HS-5 (cell line): ENCODE results near the gene SYNE1.
"Not testable (repeated sequence)": the region's sequence is repeated elsewhere in the genome, so short reads cannot be mapped to it uniquely, and the experiment has no call there.

Experiments
- DNase-seq: peaks from one replicate; pipeline ENCODE4 v3.0.0-alpha.2; 2012; ENCODE audit warnings: low read depth

SYNE1 gene

GRCh38 chr6:152630832-152631231, 6.3 kb downstream of the SYNE1 start:
- no peak for DNase-seq

GRCh38 chr6:152625213-152625612, 11.9 kb downstream of the SYNE1 start:
- DNase-seq = no peak

GRCh38 chr6:152614776-152615175, 22.4 kb downstream of the SYNE1 start:
- not testable (repeated sequence) for DNase-seq

GRCh38 chr6:152609125-152609670, 28.0 kb downstream of the SYNE1 start:
- DNase-seq = no peak

GRCh38 chr6:152605941-152606340, 31.2 kb downstream of the SYNE1 start:
- DNase-seq = no peak

GRCh38 chr6:152605342-152605741, 31.8 kb downstream of the SYNE1 start:
- DNase-seq = no peak

- no peak for DNase-seq
Observed at GRCh38 chr6:152603911-152604310, 33.3 kb downstream of the SYNE1 start.

- no peak for DNase-seq
Observed at GRCh38 chr6:152600022-152600421, 37.1 kb downstream of the SYNE1 start.

- DNase-seq = no peak
Observed at GRCh38 chr6:152598901-152599537, 38.1 kb downstream of the SYNE1 start.

GRCh38 chr6:152598421-152598820, 38.7 kb downstream of the SYNE1 start:
- DNase-seq = no peak

- no peak for DNase-seq
Observed at GRCh38 chr6:152596726-152597125, 40.4 kb downstream of the SYNE1 start.

GRCh38 chr6:152595499-152595898, 41.7 kb downstream of the SYNE1 start:
- no peak for DNase-seq

GRCh38 chr6:152594701-152595100, 42.5 kb downstream of the SYNE1 start:
- DNase-seq = no peak

- DNase-seq = no peak
Observed at GRCh38 chr6:152588456-152588855, 48.7 kb downstream of the SYNE1 start.

GRCh38 chr6:152587473-152587872, 49.7 kb downstream of the SYNE1 start:
- DNase-seq = no peak

- DNase-seq = no peak
Observed at GRCh38 chr6:152585236-152585635, 51.9 kb downstream of the SYNE1 start.

- DNase-seq = no peak
Observed at GRCh38 chr6:152583888-152584287, 53.3 kb downstream of the SYNE1 start.

GRCh38 chr6:152576525-152576924, 60.6 kb downstream of the SYNE1 start:
- DNase-seq = no peak

GRCh38 chr6:152575621-152576150, 61.5 kb downstream of the SYNE1 start:
- no peak for DNase-seq

- no peak for DNase-seq
Observed at GRCh38 chr6:152575161-152575560, 62.0 kb downstream of the SYNE1 start.

- DNase-seq = no peak
Observed at GRCh38 chr6:152573762-152574161, 63.4 kb downstream of the SYNE1 start.

- DNase-seq = no peak
Observed at GRCh38 chr6:152572338-152573088, 64.6 kb downstream of the SYNE1 start.

GRCh38 chr6:152571943-152572337, 65.2 kb downstream of the SYNE1 start:
- no peak for DNase-seq
